ENCODE results near the gene FOXP1.
"Not testable (repeated sequence)": the region's sequence is repeated elsewhere in the genome, so short reads cannot be mapped to it uniquely, and the experiment has no call there.

The FOXP1 gene

DNA sequence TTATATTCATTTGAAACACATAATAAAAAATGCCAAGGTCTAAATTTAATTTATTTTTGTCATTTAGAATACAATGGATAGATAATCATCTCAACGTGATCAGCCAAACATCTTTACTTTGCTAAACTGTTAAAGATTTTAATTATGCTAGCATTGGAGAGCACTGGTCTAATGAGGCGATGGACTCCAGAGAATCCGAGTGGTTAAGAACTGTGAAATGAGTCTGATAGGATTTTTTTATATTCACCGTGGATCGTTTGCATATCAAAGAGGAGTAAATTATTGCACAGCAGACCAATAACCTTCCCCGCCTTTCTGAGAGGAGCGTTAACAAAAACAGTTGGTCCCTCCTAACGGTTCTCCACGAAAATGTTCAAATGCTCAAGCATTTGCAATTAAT is 540.8 kb downstream of the FOXP1 start:
- no peak for DNase-seq

DNA sequence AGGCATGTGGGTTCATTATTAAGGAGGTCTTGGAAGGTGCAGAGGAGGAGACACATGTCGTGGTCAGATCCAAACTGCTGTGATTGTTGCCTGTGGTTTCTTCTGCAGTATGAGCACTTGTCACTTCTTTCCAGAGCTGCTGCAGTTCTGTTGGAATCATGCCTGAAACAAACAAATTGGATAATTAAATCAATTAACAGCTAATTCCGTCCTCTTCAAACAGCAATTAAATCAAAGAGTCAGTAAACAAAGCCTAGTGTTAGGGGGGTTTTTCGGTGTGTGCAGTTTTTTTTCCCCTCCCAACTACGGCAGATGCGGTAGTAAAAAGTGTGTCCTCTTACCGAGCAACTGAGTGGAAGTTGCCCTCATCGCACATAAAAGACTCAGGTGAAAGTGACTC is 542.2 kb downstream of the FOXP1 start:
- no peak for DNase-seq

DNA sequence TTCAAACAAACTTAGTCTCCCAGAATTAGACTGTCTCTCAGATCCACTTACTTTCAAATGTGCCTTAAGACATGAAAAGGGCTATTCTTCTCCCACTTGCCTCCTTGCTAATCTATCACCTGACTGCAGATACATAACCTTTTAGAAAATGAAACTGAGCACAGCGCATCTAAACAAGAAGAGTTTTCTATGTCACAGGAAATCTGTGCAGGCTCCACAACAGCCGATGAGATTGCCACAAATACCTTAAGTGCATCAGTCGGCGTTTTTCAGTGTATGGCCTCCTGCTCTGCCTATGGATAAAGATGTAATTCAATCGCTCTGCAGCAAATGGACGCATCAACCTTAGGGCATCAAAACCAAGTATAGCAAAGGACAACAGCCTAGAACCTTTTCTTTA is 544.2 kb downstream of the FOXP1 start:
- DNase-seq: no peak

DNA sequence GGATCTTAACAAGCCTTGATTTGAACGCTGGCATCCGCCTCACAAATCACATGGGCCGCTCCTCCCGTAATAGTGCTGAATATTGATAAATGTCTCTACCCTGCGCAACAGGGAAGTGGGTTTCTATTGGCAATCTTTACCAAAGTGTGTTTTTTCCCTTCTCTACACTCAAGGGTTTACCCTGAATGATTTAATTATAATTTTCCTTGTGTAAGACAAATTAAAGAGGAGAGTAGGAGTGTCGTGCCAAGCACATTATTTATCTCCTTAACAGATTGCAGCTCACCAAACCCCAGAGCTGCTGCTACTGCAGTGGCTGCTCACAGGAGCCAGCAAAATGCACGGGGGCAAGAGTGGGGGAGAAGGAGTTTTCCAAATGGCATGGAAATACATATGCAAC is 545.8 kb downstream of the FOXP1 start:
- no peak for DNase-seq

DNA sequence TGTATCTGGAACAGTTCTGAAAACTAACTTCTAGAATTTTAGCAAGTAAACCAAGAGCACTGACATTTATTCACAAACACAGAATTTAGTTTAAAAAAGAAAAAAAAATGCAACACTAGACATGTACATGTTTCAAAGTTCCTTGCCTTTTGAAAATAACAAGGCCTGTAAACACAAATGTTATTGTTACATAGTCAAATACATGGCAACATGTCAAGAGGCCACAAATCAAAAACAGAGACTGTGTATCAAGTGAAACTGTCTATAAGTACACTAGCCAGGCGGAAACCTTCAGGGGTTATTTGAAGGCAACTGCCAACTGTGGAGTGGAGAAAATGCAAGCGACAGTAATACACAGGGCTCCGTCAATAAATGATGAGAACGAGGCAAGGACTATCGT is 547.6 kb downstream of the FOXP1 start:
- DNase-seq: no peak

DNA sequence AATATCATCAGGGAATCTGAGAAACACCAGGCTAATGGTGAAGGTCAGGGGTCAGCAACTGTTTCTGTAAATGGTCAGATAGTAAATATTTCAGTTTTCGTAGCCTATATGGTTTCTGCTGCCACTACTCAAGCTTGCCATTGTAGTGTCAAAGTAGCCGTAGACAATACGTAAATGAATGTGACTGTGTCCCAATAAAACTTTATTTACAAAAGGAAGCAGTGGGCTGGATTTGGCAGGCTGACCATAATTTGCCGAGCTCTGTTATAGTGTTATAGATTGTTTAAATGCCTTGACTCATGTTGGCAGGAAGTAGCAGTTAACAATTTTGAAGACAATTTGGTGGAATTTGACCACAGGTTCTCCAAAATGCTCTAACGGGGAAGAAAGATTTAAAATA is 548.2 kb downstream of the FOXP1 start:
- no peak for DNase-seq

DNA sequence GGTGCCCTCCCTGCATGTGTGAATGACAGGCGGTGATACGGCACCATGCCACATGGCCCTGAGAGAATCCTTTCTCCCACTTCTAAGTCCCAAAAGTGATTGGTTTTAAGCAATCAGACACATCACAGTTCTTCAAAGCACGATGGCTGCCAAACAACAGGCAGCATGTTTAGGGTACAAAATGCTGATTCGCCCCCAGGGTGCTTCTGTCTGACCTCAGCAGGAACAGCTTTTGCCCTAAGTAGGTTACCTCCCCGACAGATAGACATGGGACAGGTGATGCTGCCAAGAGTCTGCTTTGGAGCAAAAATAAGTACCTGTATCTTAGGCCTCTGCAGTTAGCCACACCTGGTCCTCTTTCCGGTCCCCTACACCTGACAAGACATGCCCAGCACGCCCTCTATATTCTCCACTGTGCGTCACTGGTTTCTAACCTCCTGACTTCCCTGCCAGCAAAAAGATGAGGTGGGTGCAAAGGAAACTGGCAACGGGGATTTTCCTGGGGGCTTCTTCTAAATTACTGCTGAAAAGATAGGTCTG is 549.8 kb downstream of the FOXP1 start:
- no peak for DNase-seq

DNA sequence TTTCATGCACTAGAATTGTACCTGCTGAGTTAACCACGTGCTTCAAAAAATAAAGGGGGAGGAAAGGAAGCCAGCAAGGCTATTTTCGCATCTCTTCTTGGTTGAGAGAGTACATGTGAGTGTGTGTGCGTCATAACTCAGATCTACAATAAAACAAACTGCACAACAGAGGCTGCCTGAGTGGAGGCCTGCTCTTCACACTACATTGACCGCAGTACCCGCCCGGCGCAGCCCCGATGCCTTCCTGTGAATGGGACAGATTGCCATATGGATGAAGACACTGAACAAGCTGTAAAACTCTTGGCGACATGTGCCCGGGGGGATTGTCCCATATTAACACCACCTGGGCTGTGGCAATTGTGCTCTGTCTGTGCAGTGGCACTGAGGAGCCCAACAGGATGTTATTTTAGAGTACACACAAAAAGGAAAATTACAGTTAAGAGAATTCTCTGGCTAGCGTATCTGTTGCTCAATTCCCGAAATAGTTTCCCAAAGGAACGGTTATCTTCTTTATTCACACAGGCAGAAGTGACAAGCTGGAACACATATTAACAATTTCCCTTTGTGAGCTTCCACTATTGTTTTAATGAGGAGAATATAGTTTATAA is 551.5 kb downstream of the FOXP1 start:
- DNase-seq: no peak

DNA sequence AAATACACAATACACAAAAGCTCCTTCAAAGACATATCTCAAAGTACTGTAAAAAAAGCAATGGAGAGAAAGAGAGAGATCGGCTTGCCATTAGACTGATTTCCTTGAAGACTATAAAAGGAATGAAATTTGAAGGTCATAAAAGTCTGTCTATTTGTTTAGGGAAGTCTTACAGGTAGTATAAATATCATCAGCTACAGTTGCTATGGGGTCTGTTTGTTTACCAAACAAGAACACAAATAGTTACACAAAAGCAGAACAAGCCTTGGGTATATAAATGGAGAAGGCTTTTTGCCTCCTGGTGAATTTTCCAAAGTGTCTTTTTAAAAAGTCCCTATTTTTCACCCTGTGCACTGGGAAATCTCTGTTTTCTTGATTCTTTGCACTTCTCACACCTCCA is 552.3 kb downstream of the FOXP1 start:
- DNase-seq: no peak

DNA sequence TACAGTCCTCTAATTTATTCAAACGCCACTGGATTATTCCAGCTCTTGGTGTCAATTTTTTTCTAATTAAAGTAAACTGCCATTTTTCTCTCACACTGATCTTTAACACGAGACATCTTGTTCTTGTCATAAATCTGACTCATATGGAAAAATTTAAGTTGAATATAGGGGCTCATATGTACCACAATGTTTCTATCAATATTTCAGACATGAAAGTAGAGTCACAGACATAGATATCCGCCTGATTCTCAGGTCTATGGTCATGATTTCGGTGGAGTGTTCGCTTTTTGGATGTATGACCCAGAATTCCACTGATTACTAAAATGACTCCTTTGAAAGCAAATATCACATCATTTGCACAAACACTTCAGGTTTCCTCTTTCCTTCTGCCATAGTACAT is 552.8 kb downstream of the FOXP1 start:
- no peak for DNase-seq

DNA sequence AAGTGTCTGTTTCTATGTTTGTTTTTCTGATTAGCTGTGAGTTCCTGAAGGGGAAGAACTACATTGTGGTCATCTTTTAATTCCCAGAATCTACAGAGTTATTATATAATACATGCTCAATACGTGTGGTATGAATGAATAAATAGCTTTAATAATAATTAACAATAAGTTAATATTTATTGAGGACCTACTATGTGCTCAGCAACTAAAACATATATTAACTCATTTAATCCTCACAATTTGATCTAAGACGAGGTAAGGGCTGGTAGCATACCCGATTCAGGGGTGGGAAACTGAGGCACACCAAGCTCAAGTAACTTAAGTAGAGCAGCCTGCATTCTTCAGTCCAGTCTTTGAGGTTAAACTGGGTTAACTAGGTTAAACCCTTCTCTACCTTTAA is 553.8 kb downstream of the FOXP1 start:
- DNase-seq: no peak

DNA sequence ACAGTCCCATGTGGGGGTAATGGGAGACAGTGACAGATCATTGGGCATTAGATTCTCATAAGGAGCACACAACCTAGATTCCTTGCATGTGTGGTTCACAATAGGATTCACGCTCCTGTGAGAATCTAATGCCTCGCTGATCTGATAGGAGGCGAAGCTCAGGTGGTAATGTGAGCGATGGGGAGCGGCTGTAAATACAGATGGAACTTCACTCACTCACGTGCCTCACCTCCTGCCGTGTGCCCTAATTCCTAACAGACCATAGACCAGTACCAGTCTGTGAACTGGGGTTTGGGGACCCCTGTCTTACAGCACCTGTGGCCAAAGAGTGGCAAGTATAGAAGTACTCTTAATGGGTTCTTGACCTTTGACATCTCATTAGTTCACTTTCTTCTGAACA is 554.7 kb downstream of the FOXP1 start:
- no peak for DNase-seq

DNA sequence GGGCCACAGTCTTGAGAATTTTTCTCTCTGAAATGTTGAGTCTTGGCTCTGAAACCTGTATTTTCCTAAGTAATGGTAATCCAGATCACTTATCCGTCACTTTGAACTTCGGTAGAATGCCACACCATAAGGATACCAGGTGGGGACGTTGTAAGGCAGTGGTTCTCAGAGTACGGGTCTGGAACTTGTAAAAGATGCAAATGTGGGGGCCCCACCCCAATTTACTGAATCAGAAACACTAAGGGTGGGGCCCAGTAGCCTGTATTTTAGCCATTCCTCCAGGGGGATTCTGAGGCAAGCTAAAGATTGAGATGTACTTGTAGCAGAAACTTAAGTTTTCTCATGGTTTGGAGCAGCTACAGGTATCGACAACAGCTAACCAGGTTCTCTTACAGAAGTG is 555.3 kb downstream of the FOXP1 start:
- no peak for DNase-seq

DNA sequence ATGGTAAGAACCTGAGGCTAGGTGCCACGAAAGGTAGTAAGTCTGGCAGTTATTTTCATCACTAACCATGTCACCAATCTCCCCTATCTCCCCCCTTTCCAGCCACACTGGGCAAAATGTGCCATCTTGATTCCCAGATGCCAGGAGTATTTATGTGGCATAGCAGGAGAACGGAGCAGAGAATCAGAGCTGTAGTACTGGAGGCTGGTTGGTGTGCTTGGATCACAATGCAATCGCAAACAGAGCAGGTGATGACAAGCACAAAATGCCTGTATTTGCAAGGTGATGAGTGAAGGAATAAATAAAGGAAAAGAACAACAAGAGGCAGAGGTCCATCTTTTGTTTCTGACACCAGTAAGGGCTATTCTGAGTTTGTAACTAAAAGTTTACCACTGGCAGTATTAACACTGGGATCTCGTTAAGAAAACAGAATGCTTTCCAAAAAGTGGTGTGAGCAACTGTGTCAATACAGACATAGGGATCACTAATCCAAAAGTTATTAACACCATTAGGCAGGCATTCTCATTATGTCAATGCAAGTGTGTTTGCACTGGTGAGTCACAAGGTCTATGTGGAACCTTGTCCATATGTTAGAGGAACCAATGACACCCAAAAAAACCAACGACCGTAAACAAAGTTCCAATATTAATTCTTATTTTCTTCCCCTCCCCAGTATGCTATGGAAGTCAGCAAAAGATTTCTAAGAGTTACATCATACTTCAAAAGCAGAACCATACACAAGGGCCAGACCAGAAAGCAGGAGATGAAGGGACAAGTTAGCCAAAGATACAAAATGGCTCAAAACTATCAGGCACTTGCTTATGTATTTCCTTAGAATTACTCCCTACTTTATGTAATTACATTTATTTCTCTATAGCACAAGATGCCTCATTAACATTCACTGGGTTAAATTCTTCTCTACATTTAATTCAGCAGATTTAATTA is 556.6 kb downstream of the FOXP1 start:
- DNase-seq: no peak

DNA sequence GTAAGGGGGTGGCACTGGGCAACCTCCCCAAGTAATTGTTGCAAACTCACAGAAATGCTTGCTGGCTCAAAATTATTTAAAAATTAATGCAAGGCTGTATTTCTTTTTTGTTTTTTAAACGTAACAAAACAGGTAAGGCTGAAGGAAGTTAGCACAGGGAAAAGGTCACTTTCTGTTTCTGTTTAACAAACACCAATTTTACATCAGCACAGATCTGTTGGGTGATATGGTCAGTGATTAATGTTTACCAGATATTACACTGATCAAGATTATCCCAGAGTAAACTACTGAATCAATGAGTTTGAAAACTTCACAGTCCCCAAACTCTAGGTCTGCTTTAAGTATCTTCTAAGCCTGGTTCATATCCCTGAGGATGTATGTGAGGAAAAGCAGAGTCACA is 558.0 kb downstream of the FOXP1 start:
- DNase-seq: no peak

DNA sequence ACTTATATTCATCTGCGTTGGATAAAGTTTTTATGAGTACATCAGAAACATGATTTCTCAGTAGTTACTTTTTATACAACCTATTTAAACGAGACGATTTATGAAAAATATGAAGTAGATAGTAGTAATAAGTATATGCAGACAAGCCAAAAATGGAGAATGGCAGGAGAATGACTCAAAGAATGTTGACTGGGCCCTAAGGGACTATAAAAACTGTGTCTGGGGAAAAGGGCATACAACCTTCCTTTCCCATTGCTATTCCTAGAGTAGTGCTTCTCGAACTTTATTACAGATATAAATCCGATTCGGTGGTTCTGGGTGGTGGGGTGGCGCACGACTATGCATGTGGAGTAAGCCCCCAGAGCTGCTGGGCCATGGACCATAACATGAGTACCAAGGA is 558.5 kb downstream of the FOXP1 start:
- DNase-seq: no peak

DNA sequence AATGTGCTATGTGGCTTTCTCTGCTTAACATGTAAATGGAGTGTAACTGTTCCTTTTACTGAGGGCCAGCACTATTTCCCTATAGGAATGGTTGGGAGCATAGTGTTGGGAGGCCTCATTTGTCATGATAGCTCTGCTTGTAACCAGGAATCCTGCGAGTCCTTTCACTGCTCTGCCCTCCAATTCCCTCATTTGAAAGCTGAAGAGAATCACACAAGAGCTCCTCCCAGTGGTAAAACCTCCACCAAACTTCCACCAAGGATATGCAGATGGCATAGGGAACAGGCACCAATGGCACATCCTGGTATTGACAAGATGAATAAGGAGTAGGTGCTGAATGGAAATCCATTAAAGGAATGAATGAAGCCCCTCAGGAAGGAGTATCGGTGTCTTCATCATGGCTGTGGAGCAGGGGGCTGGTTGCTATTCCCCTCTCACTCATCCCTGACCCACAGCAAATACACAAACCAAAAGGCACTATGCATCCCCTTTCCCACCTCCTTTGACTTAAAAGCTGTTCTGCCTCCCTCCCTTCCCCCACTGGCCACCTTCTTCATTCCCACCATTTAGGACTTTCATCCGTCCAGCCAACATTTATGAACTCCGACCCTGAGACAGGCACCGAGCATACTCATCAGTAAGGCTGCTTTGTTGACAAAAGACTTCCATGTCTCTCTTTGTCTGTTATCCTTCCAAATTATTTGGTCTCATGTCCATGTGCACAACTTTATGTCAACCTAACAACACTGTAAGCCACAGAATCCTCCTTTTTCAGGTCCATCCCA is 560.8 kb downstream of the FOXP1 start:
- no peak for DNase-seq

DNA sequence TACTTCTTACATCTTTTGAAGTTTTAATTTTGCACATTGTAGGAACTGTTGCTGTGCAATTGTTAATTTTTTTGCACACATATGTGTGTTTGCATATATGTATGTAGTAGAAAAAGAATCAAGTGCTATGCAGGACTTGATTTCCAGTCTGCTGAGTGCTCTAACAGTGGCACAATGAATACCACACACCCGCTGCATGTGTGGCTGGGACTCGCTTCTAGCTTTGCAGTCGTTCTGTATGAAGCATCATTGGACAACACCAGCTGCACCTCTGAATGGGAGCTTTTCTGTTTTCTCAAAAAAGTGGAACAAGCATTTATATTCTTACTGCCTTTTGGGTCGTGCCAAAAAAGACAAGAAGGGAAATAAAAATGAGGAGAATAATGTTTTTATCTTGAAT is 564.7 kb downstream of the FOXP1 start:
- DNase-seq: no peak

DNA sequence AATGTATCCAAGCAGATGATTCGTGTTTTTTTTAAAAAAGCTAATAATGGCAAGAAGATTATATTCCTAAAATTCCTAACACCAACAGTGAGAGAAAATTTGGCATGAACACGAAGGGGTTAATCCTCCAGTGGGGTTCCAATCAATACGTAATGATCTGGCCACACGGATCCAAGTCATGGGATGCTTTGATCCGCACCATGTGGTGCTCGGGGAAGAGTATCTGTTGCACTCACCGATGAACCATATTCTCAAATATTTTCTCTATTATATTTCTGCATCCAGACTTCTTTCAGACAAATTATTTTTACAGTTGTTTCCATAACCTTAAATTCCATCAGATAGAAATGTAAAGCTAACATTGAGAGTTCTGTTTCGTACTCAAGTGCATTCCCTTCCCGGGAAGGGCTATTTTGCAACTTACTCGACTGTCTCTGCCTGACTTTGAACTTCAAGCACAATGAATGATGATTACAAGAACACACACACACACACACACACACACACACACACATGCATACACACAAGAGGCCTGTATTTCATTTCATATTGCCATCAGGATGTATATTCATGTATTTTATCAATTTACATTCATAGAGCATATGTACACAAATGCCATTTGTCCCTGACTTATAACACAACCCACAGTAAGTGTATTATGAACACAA is 567.2 kb downstream of the FOXP1 start:
- DNase-seq: no peak

DNA sequence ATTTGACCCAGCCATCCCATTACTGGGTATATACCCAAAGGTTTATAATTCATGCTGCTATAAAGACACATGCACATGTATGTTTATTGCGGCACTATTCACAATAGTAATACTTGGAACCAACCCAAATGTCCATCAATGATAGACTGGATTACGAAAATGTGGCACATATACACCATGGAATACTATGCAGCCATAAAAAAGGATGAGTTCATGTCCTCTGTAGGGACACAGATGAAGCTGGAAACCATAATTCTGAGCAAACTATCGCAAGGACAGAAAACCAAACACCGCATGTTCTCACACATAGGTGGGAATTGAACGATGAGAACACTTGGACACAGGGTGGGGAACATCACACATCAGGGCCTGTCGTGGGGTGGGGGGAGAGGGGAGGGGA is 568.9 kb downstream of the FOXP1 start:
- not testable (repeated sequence) for DNase-seq

DNA sequence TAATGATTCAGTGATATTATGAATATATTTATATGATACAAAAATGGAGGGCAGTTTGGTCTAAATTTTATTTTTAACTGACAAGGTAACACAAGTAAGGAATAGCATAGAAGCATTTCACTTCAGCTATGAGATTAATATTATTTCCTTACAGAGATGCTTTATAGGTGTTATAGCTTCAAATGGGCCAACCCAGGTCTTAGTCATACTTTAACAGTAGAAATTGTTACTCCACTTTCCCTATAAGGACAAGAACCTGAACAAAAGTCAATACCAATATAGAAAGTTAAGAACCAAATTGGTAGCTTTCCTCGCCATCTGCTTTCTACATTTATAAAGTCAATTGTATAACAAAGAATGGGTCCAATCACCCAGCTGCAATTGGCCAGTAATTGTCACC is 570.6 kb downstream of the FOXP1 start:
- no peak for DNase-seq

DNA sequence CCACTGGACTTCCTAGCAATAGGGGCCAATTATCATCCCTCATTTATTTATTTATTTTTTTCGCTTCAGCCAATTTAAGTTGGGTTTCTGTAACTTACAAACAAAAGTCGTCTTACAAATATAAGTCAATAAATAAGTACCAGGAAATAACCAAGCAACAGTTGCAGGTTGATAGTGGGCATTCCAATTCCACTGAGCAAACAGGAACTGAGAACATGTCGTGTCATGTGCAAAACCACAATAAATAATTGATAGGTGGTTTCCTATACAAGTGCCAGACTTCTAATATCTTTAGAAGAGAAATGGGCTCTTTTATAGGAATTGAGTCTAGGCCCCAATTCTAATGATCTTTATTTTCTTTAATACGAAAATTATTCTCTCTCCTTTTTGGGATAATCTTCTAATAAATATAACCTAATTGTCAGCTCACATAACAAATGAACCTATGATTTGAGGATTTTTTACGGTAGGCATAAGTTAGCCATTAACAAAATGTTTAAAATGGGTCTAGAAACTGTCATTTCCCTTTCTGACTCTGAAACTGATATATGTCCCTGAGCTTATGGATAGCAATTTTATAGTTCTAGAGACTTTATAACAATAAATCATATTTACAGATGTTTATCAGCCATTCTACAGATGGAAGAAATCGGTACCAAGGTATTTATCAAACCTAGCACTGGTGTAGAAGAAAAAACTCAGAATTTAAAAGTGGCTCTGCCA is 571.8 kb downstream of the FOXP1 start:
- DNase-seq: no peak
